H9 (cell line): ENCODE results near the gene ACSM2B. TPM values are rescaled to one million over a fixed set of nuclear protein-coding genes. Genes with fewer than 3 reads are reported as not detected.

ENCODE experiments used
- DNase-seq: peaks from one replicate; pipeline ENCODE4 v3.0.0-alpha.2; 2017
- H2AFZ ChIP-seq: one replicate; pipeline ENCODE4 v1.6.1; 2013; ENCODE audit warnings: mild to moderate bottlenecking, low read length, control low read depth, moderate library complexity
- H2AK5ac ChIP-seq: 2 replicates; pipeline ENCODE4 v1.6.1; 2013; ENCODE audit warnings: low read length, control low read depth, mixed read lengths; ENCODE audit not compliant: insufficient read length
- H2BK120ac ChIP-seq: one replicate; pipeline ENCODE4 v1.6.1; 2013; ENCODE audit warnings: low read depth, mild to moderate bottlenecking, low read length, control low read depth, inconsistent platforms; ENCODE audit not compliant: poor library complexity, severe bottlenecking
- H2BK12ac ChIP-seq: 2 replicates; pipeline ENCODE4 v1.6.1; 2013; ENCODE audit warnings: low read length, control low read depth, mixed read lengths, low read depth; ENCODE audit not compliant: insufficient read length
- H2BK15ac ChIP-seq: 2 replicates; pipeline ENCODE4 v1.6.1; 2013; ENCODE audit warnings: low read depth, low read length, control low read depth
- H2BK20ac ChIP-seq: one replicate; pipeline ENCODE4 v1.6.1; 2013; ENCODE audit warnings: low read depth, mild to moderate bottlenecking, low read length, control low read depth, inconsistent platforms; ENCODE audit not compliant: poor library complexity, severe bottlenecking
- H2BK5ac ChIP-seq: 2 replicates; pipeline ENCODE4 v1.6.1; 2013; ENCODE audit warnings: low read length, control low read depth, mixed read lengths; ENCODE audit not compliant: insufficient read length
- H3K14ac ChIP-seq: 2 replicates; pipeline ENCODE4 v1.6.1; 2013; ENCODE audit warnings: low read length, control low read depth; ENCODE audit not compliant: insufficient read depth
- H3K18ac ChIP-seq: 2 replicates; pipeline ENCODE4 v1.6.1; 2013; ENCODE audit warnings: low read depth, mild to moderate bottlenecking, mixed read lengths, low read length, control low read depth; ENCODE audit not compliant: insufficient read length
- H3K23ac ChIP-seq: 2 replicates; pipeline ENCODE4 v1.6.1; 2013; ENCODE audit warnings: low read length, control low read depth, mixed read lengths, low read depth; ENCODE audit not compliant: insufficient read length
- H3K23me2 ChIP-seq: 2 replicates; pipeline ENCODE4 v1.6.1; 2013; ENCODE audit warnings: low read depth, mild to moderate bottlenecking, mixed read lengths, low read length, control low read depth; ENCODE audit not compliant: insufficient read length, poor library complexity, severe bottlenecking
- H3K27ac ChIP-seq: 2 replicates; pipeline ENCODE4 v1.5.1; 2013; ENCODE audit warnings: low read length, control low read depth, mixed read lengths, low read depth; ENCODE audit not compliant: insufficient read length
- H3K27me3 ChIP-seq: 2 replicates; pipeline ENCODE4 v1.6.1; 2013; ENCODE audit warnings: low read length, control low read depth, inconsistent platforms; ENCODE audit not compliant: insufficient read depth
- H3K4ac ChIP-seq: 2 replicates; pipeline ENCODE4 v1.6.1; 2013; ENCODE audit warnings: low read depth, mild to moderate bottlenecking, control low read depth, inconsistent platforms, low read length, moderate library complexity
- H3K4me1 ChIP-seq: 2 replicates; pipeline ENCODE4 v1.6.1; 2013; ENCODE audit warnings: low read length, control low read depth, inconsistent platforms; ENCODE audit not compliant: insufficient read depth
- H3K4me2 ChIP-seq: 2 replicates; pipeline ENCODE4 v1.6.1; 2013; ENCODE audit warnings: low read length, control low read depth, mixed read lengths; ENCODE audit not compliant: insufficient read length, insufficient read depth
- H3K56ac ChIP-seq: 2 replicates; pipeline ENCODE4 v1.6.1; 2013; ENCODE audit warnings: low read depth, mild to moderate bottlenecking, mixed read lengths, low read length, control low read depth; ENCODE audit not compliant: insufficient read length
- H3K79me1 ChIP-seq: 2 replicates; pipeline ENCODE4 v1.6.1; 2013; ENCODE audit warnings: low read depth, mild to moderate bottlenecking, moderate library complexity, low read length, control low read depth, inconsistent platforms; ENCODE audit not compliant: insufficient read depth, poor library complexity, severe bottlenecking
- H3K79me2 ChIP-seq: 2 replicates; pipeline ENCODE4 v1.6.1; 2013; ENCODE audit warnings: low read length, control low read depth, inconsistent platforms; ENCODE audit not compliant: insufficient read depth
- H3K9ac ChIP-seq: 2 replicates; pipeline ENCODE4 v1.6.1; 2013; ENCODE audit warnings: low read length, control low read depth, mixed read lengths; ENCODE audit not compliant: insufficient read length; ENCODE audit errors: extremely low read depth
- H3K9me3 ChIP-seq: one replicate; pipeline ENCODE4 v1.6.1; 2013; ENCODE audit warnings: low read depth, low read length, inconsistent platforms; ENCODE audit not compliant: control insufficient read depth
- H3T11ph ChIP-seq: one replicate; pipeline ENCODE4 v1.6.1; 2013; ENCODE audit warnings: mild to moderate bottlenecking, low read length, control low read depth, inconsistent platforms
- H4K20me1 ChIP-seq: one replicate; pipeline ENCODE4 v1.6.1; 2013; ENCODE audit not compliant: control insufficient read depth, insufficient read length, insufficient read depth
- H4K5ac ChIP-seq: 2 replicates; pipeline ENCODE4 v1.6.1; 2013; ENCODE audit warnings: low read depth, mild to moderate bottlenecking, mixed read lengths, low read length, control low read depth; ENCODE audit not compliant: insufficient read length
- H4K8ac ChIP-seq: replicated peaks from 2 replicates; pipeline ENCODE4 v1.6.1; 2013; ENCODE audit warnings: low read length, control low read depth, mixed read lengths, low read depth; ENCODE audit not compliant: insufficient read length
- H4K91ac ChIP-seq: 2 replicates; pipeline ENCODE4 v1.6.1; 2013; ENCODE audit warnings: low read depth, mild to moderate bottlenecking, moderate library complexity, mixed read lengths, low read length, control low read depth; ENCODE audit not compliant: insufficient read length
- H3K27ac Mint-ChIP-seq, 3 experiments: 2 replicates in 2 of 3; 3 replicates in 1 of 3; pipeline ENCODE4 v1.8.0; 2020 to 2021; ENCODE audit warnings: mixed read lengths in 3 of 3, mild to moderate bottlenecking in 1 of 3, moderate library complexity in 1 of 3
- H3K27me3 Mint-ChIP-seq: 2 replicates; pipeline ENCODE4 v1.8.0; 2021; ENCODE audit warnings: low read depth, mild to moderate bottlenecking, moderate library complexity, mixed read lengths
- H3K36me3 Mint-ChIP-seq, 3 experiments: 2 replicates in 2 of 3; 3 replicates in 1 of 3; pipeline ENCODE4 v1.8.0; 2020 to 2021; ENCODE audit warnings: low read depth in 3 of 3, mixed read lengths in 3 of 3; ENCODE audit not compliant: insufficient read depth in 1 of 3
- H3K4me1 Mint-ChIP-seq, 2 experiments: 2 replicates each; pipeline ENCODE4 v1.8.0; 2020; ENCODE audit warnings: mixed read lengths in 2 of 2
- H3K4me3 Mint-ChIP-seq, 2 experiments: 2 replicates in 1 of 2; 3 replicates in 1 of 2; pipeline ENCODE4 v1.8.0; 2020 to 2021; ENCODE audit warnings: mild to moderate bottlenecking in 2 of 2, mixed read lengths in 2 of 2, moderate library complexity in 1 of 2
- H3K9me3 Mint-ChIP-seq, 2 experiments: 2 replicates in 1 of 2; 3 replicates in 1 of 2; pipeline ENCODE4 v1.8.0; 2020; ENCODE audit warnings: mild to moderate bottlenecking in 2 of 2, mixed read lengths in 2 of 2, moderate library complexity in 1 of 2
- WGBS: extraction: QIAGEN DNeasy Blood & Tissue Kit; methylation state at CpG from one replicate; pipeline ENCODE4 v1.1.7; 2013; ENCODE audit warnings: missing lambda C conversion rate, low lambda C conversion rate, mixed read lengths; ENCODE audit not compliant: insufficient read length; ENCODE audit errors: extremely low coverage; 5-methylcytosine and 5-hydroxymethylcytosine counted together
- total RNA-seq: library from RNA; stranded (reverse); gene quantifications from 2 replicates; pipeline ENCODE4 v1.2.1, GENCODE V29; 2021
- TF ChIP-seq, protein P1 (sequence below): fragments of 200-600 bp; sonication (generic); conservative IDR thresholded peaks from 3 replicates; pipeline ENCODE4 v1.8.0; 2021; ENCODE audit warnings: antibody characterized with exemption, mild to moderate bottlenecking

The ACSM2B gene
- total RNA-seq, 1 experiment from 2014 or later, result not detected

DNA sequence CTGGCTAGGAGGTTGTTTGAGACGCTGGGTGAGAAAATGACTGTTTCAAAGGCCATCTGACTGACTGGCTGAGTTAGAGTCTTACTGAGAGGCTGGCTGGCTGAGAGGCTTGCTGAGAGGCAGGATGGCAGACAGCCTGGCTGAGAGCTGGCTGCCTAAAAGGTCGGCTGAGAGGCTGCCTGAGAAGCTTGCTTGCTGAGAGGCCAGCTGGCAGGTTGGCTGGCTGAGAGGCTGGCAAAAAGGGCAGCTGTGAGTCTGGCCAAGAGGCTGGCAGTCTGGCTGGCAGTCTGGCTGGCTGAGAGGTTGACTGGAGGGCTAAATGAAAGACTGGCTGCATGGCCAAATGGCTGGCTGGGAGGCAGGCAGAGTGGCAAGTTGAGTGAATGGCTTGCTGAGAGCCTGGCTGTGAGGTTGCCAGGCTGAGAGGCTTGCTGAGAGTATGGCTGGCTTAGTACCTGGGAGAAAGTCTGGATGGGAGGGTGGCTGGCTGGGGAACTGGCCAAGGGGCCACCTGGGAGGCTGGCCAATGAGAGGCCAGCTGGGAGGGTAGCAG lies 35.3 kb upstream of the ACSM2B start:
- Histone ChIP-seq H2AFZ (no peak overlapping the region), H3K9me3 (no peaks in the 10 kb centered on the region), H4K91ac (no peak overlapping the region), H3K18ac (no peak overlapping the region), H2BK5ac (no peak overlapping the region), H4K8ac (no peak overlapping the region), H2BK15ac (no peak overlapping the region), H3K23ac (no peak overlapping the region), H4K5ac (peak overlapping the region; percentile 14), H3T11ph (no peak overlapping the region), H3K56ac (no peak overlapping the region), H3K14ac (no peak overlapping the region), H3K4me1 (no peaks in the 10 kb centered on the region), H3K79me1 (no peaks in the 10 kb centered on the region), H2BK12ac (no peak overlapping the region), H4K20me1 (no peaks in the 10 kb centered on the region), H3K9ac (no peak overlapping the region), H2AK5ac (no peak overlapping the region), H3K27me3 (no peaks in the 10 kb centered on the region), H3K4ac (no peak overlapping the region), H3K79me2 (no peaks in the 10 kb centered on the region), H2BK120ac (no peak overlapping the region), H2BK20ac (no peak overlapping the region), H3K27ac (no peak overlapping the region), H3K4me2 (no peak overlapping the region), H3K23me2 (no peaks in the 10 kb centered on the region)
- H3K4me1 Mint-ChIP-seq, result peaks cover 6 to 28% of the 10 kb centered on the region in 2 experiments
- no peak for DNase-seq
- H3K27me3 Mint-ChIP-seq, result peaks cover 11% of the 10 kb centered on the region
- H3K27ac Mint-ChIP-seq, result peak overlapping the region in 2 of 3 experiments; percentile 36 to 76; a peak in 5 of 7 replicates
- WGBS, result no CpG with 5 or more reads among the region's 2 CpGs
- H3K4me3 Mint-ChIP-seq, result peak overlapping the region in 1 of 2 experiments; percentile 7; a peak in 1 of 5 replicates
- TF ChIP-seq, protein P1, sequence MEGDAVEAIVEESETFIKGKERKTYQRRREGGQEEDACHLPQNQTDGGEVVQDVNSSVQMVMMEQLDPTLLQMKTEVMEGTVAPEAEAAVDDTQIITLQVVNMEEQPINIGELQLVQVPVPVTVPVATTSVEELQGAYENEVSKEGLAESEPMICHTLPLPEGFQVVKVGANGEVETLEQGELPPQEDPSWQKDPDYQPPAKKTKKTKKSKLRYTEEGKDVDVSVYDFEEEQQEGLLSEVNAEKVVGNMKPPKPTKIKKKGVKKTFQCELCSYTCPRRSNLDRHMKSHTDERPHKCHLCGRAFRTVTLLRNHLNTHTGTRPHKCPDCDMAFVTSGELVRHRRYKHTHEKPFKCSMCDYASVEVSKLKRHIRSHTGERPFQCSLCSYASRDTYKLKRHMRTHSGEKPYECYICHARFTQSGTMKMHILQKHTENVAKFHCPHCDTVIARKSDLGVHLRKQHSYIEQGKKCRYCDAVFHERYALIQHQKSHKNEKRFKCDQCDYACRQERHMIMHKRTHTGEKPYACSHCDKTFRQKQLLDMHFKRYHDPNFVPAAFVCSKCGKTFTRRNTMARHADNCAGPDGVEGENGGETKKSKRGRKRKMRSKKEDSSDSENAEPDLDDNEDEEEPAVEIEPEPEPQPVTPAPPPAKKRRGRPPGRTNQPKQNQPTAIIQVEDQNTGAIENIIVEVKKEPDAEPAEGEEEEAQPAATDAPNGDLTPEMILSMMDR, result no peak
- H3K9me3 Mint-ChIP-seq, result peaks cover 0 to 3% of the 10 kb centered on the region in 2 experiments; a peak in 1 of 5 replicates
- no peaks in the 10 kb centered on the region; a peak in 1 of 7 replicates for H3K36me3 Mint-ChIP-seq
